Keratinocyte (primary cell): ENCODE results near the gene ATP5MC2. TPM values are rescaled to one million over a fixed set of nuclear protein-coding genes. Genes with fewer than 3 reads are reported as not detected.

Experiments used
- DNase-seq: peaks from one replicate; pipeline ENCODE4 v3.0.0-alpha.2; 2011; ENCODE audit warnings: low read depth, missing footprints, low spot score
- FAIRE-seq: peaks from 2 replicates; lab custom pipeline; 2011; peaks lifted over from hg19 to GRCh38; lab: Jason Lieb, UNC
- H2AFZ ChIP-seq: 2 replicates; pipeline ENCODE4 v1.6.0; 2012; ENCODE audit warnings: low read length, control low read depth, inconsistent platforms; ENCODE audit not compliant: control insufficient read depth
- H3K27ac ChIP-seq: 2 replicates; pipeline ENCODE4 v1.5.1; 2011; ENCODE audit warnings: low read length; ENCODE audit not compliant: control insufficient read depth, insufficient read depth
- H3K27me3 ChIP-seq: 3 replicates; pipeline ENCODE4 v1.6.0; 2011; ENCODE audit warnings: low read length; ENCODE audit not compliant: control insufficient read depth, insufficient read depth; ENCODE audit errors: extremely low read depth
- H3K36me3 ChIP-seq, 2 experiments: 2 replicates in 1 of 2; 3 replicates in 1 of 2; pipeline ENCODE4 v1.5.1; 2011; ENCODE audit warnings: low read length in 2 of 2, mild to moderate bottlenecking in 1 of 2; ENCODE audit not compliant: control insufficient read depth in 2 of 2, insufficient read depth in 2 of 2; ENCODE audit errors: extremely low read depth in 1 of 2
- H3K4me1 ChIP-seq: 3 replicates; pipeline ENCODE4 v1.5.1; 2011; ENCODE audit warnings: low read length; ENCODE audit not compliant: control insufficient read depth, insufficient read depth; ENCODE audit errors: extremely low read depth
- H3K4me2 ChIP-seq: 3 replicates; pipeline ENCODE4 v1.6.0; 2011; ENCODE audit warnings: low read depth, low read length; ENCODE audit not compliant: control insufficient read depth, insufficient read depth; ENCODE audit errors: extremely low read depth
- H3K4me3 ChIP-seq, 3 experiments: fragments of 200-600 bp in 1 of 3; sonication (generic) in 1 of 3; 2 replicates in 2 of 3; 3 replicates in 1 of 3; pipeline ENCODE4 v1.5.1; 2011 to 2016; ENCODE audit warnings: low read length in 3 of 3, mild to moderate bottlenecking in 3 of 3, control low read depth in 2 of 3, inconsistent platforms in 1 of 3, low read depth in 1 of 3, mixed read lengths in 1 of 3, mixed run types in 1 of 3, moderate library complexity in 1 of 3; ENCODE audit not compliant: control insufficient read depth in 2 of 3, insufficient read depth in 2 of 3; ENCODE audit errors: extremely low read depth in 1 of 3
- H3K79me2 ChIP-seq: 2 replicates; pipeline ENCODE4 v1.6.0; 2012; ENCODE audit warnings: low read length; ENCODE audit not compliant: control insufficient read depth, insufficient read depth
- H3K9ac ChIP-seq: 3 replicates; pipeline ENCODE4 v1.6.0; 2011; ENCODE audit warnings: low read length; ENCODE audit not compliant: control insufficient read depth, insufficient read depth; ENCODE audit errors: extremely low read depth
- H3K9me1 ChIP-seq: 3 replicates; pipeline ENCODE4 v1.6.0; 2011; ENCODE audit warnings: low read length; ENCODE audit not compliant: control insufficient read depth, insufficient read depth; ENCODE audit errors: extremely low read depth
- H3K9me3 ChIP-seq: 2 replicates; pipeline ENCODE4 v1.5.1; 2012; ENCODE audit warnings: low read depth, low read length; ENCODE audit not compliant: control insufficient read depth
- H4K20me1 ChIP-seq: 3 replicates; pipeline ENCODE4 v1.6.0; 2011; ENCODE audit warnings: low read length; ENCODE audit not compliant: control insufficient read depth, insufficient read depth; ENCODE audit errors: extremely low read depth
- CTCF ChIP-seq, 3 experiments: IDR thresholded peaks in 1 of 3; conservative IDR thresholded peaks in 1 of 3; optimal IDR thresholded peaks in 1 of 3; 2 replicates in 2 of 3; 3 replicates in 1 of 3; pipeline versions ENCODE3 to v1.5.1; 2011; ENCODE audit warnings: low read length in 3 of 3, mild to moderate bottlenecking in 3 of 3, moderate library complexity in 2 of 3, control low read depth in 1 of 3, inconsistent platforms in 1 of 3; ENCODE audit not compliant: insufficient read depth in 2 of 3; ENCODE audit errors: extremely low read depth in 1 of 3
- EZH2 ChIP-seq: IDR thresholded peaks from one replicate; pipeline ENCODE4 v1.6.1; 2012; ENCODE audit warnings: inconsistent platforms, mild to moderate bottlenecking, low read length, moderate library complexity
- dilution Hi-C: fragments of 300-500 bp; cut with MboI; formaldehyde crosslinking; loops from one replicate; pipeline ENCODE4 v1.7.0; 2020; ENCODE audit warnings: low sequenced_read_pairs; ENCODE audit not compliant: extremely low pct_ligation_motif_present
- polyA plus RNA-seq, 5 experiments: library from polyadenylated mRNA; depleted of rRNA in 3 of 5; stranded (reverse) in 3 of 5; stranded (forward) in 1 of 5; unstranded in 1 of 5; fragments of >200 nt; gene quantifications; 1 replicate in 1 of 5; 2 replicates in 3 of 5; 3 replicates in 1 of 5; pipeline versions ENCODE4 v1.2.1 to v1.2.3, GENCODE V29; 2011 to 2012; ENCODE audit warnings: missing spikeins in 2 of 5, low read depth in 1 of 5, low replicate concordance in 1 of 5

ATP5MC2 gene
- polyA plus RNA-seq, 1 donor (not counting 4 experiments of a cell fraction or from before 2014, with no cell fraction given): 138 TPM

GRCh38 chr12:53617700-53618099, 58.2 kb downstream of the ATP5MC2 start:
- Histone ChIP-seq H3K4me3 (no peak overlapping the region), H3K9me1 (no peaks in the 10 kb centered on the region), H3K27me3 (no peaks in the 10 kb centered on the region), H3K4me1 (peaks cover 12% of the 10 kb centered on the region), H3K27ac (no peak overlapping the region), H3K9me3 (no peaks in the 10 kb centered on the region), H2AFZ (no peak overlapping the region), H4K20me1 (no peaks in the 10 kb centered on the region), H3K79me2 (peaks cover 65% of the 10 kb centered on the region), H3K36me3 (no peaks in the 10 kb centered on the region), H3K9ac (no peak overlapping the region), H3K4me2 (no peak overlapping the region)
- FAIRE-seq (no peak), DNase-seq (no peak)
- dilution Hi-C loops: no loop called here
- no peak for TF ChIP-seq EZH2
- TF ChIP-seq CTCF (optimal IDR thresholded peaks at IDR 0.05 in 1 of 3, IDR thresholded peaks at IDR 0.05 in 1 of 3, conservative IDR thresholded peaks at IDR 0.05 in 1 of 3; ENCODE audit: extremely low read depth in 1 of 3, insufficient read depth in 2 of 3, low read length in 3 of 3): no peak

- TF ChIP-seq EZH2: no peak
- TF ChIP-seq CTCF (optimal IDR thresholded peaks at IDR 0.05 in 1 of 3, IDR thresholded peaks at IDR 0.05 in 1 of 3, conservative IDR thresholded peaks at IDR 0.05 in 1 of 3; ENCODE audit: extremely low read depth in 1 of 3, insufficient read depth in 2 of 3, low read length in 3 of 3): no peak
- no peaks in the 10 kb centered on the region for H3K9me3 ChIP-seq
- H3K36me3 ChIP-seq: no peaks in the 10 kb centered on the region
- peaks cover 64% of the 10 kb centered on the region for H3K79me2 ChIP-seq
- H3K27me3 ChIP-seq: no peaks in the 10 kb centered on the region
- H2AFZ ChIP-seq: no peak overlapping the region
- no peak overlapping the region for H3K27ac ChIP-seq
- no peak overlapping the region for H3K9ac ChIP-seq
- H3K4me2 ChIP-seq: no peak overlapping the region
- H3K4me3 ChIP-seq: no peak overlapping the region
- no peak for DNase-seq
- no peak for FAIRE-seq
- dilution Hi-C loops: no loop called here
- no peaks in the 10 kb centered on the region for H4K20me1 ChIP-seq
- H3K9me1 ChIP-seq: no peaks in the 10 kb centered on the region
- peaks cover 12% of the 10 kb centered on the region for H3K4me1 ChIP-seq
These were observed 58.9 kb downstream of the ATP5MC2 start for GRCh38 chr12:53616950-53617349.

Other genes with a start within 250 kb of the ATP5MC2 start
- gene PRR13, start 234.3 kb downstream of the ATP5MC2 start, polyA plus RNA-seq: 81.1 to 128 TPM (median 104 TPM) in 3 replicates
- gene PCBP2, start 224.0 kb downstream of the ATP5MC2 start, polyA plus RNA-seq: 179 to 329 TPM (median 238 TPM) in 3 replicates
- 8.7 to 21.8 TPM (median 13.4 TPM) in 3 replicates for gene MAP3K12, start 176.6 kb downstream of the ATP5MC2 start, polyA plus RNA-seq
- 21.0 to 30.3 TPM (median 28.4 TPM) in 3 replicates for gene TARBP2, start 174.8 kb downstream of the ATP5MC2 start, polyA plus RNA-seq
- gene NPFF, start 168.6 kb downstream of the ATP5MC2 start, polyA plus RNA-seq: not detected in 3 replicates
- 12.9 to 18.0 TPM (median 16.3 TPM) in 3 replicates for gene ATF7, start 49.7 kb downstream of the ATP5MC2 start, polyA plus RNA-seq
- gene CALCOCO1, start 51.4 kb upstream of the ATP5MC2 start, polyA plus RNA-seq: 51.8 to 142 TPM (median 67.3 TPM) in 3 replicates
- not detected in 3 replicates for gene CISTR, start 75.9 kb upstream of the ATP5MC2 start, polyA plus RNA-seq